KG1 (cell line): ENCODE results near the gene UNC13A.
"Not testable (repeated sequence)": the region's sequence is repeated elsewhere in the genome, so short reads cannot be mapped to it uniquely, and the experiment has no call there.

ENCODE experiments used
- DNase-seq: peaks from one replicate; lab custom pipeline; 2025; lab: John Stamatoyannopoulos, UW

The UNC13A gene

DNA sequence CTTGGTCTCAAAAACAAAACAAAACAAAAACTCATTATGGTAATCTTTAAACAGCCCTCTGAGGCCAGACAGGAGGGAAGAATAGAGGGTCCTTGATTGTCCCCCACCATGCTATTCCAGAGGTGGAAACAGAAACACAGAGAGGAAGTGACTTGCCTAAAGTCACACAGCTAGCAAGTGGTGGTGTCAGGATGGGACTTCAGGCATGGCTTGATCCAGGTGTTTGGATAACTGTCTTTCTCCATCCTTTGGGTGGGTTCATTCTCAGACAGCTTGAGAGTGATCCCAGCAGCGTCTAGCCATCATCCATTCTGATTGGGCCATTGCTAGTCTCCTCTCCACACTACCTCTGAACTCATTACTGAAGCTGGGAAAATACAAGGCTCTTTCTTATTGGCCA is 120.2 kb downstream of the UNC13A start:
- no peak for DNase-seq

GRCh38 chr19:17565611-17566010 is 122.5 kb downstream of the UNC13A start:
- no peak for DNase-seq

DNA sequence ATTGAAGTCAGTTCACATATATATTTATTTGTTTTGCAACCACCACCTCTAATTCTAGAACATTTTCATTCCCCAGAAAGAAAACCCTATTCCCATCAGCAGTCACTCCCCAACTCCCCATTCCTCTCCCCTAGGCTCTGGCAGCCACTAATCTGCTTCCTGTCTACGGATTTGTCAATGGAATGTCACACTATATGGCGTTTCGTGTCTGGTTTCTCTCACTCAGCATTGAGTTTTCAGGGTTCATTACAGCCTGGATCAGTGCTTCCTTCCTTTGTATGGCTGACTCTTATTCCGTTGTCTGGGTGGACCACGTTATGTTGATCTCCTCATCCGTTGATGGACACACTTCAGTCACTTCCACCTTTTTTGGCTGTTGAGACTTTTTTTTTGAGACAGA is 123.4 kb downstream of the UNC13A start:
- no peak for DNase-seq

DNA sequence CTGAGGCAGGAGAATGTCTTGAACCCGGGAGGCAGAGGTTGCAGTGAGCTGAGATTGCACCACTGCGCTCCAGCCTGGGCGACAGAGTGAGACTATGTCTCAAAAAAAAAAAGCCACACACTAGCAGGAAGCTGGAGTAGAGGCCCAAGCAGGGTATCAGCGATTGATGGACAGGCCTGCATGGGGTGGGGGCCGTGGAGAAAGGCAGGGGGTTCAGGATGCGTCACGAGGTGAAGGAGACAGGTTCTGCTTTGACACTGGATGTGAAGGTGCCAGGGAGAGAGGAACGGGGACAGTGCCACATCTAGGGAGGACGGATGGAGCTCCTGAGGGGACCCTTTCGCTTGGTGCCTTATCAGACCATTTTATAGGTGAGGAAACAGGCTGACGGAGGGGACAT is 125.6 kb downstream of the UNC13A start:
- no peak for DNase-seq

GRCh38 chr19:17562097-17562496 is 126.1 kb downstream of the UNC13A start:
- no peak for DNase-seq

DNA sequence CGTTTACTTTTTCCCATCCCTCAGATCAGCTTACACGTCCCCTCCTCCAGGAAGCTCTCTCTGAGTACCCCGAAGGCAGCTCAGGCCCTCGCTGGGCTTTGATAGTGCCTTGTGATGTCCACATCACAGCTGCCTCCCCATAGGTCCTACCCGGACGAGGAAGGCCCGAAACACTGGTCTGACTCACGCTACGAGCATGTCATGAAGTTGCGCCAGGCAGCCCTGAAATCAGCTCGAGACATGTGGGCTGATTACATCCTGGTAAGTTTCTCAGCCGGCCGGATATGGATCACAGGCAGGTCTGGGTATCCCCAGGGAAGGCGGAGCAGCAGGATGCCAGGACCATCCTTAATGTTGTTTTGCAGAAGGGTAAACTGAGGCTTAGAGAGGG is 128.0 kb downstream of the UNC13A start:
- no peak for DNase-seq

DNA sequence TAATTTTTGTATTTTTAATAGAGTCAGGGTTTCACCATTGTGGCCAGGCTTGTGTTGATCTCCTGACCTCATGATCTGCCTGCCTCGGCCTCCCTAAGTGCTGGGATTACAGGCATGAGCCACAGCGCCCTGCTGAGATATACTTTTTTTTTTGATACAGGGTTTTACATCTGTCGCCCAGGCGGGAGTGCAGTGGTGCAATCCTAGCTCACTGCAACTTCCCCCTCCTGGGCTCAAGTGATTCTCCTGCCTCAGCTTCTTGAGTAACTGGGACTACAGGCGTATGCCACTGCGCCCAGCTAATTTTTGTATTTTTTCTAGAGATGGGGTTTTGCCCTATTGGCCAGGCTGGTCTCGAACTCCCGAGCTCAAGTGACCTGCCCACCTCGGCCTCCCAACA is 130.7 kb downstream of the UNC13A start:
- DNase-seq: no peak

GRCh38 chr19:17556995-17557394 is 131.2 kb downstream of the UNC13A start:
- DNase-seq: no peak

DNA sequence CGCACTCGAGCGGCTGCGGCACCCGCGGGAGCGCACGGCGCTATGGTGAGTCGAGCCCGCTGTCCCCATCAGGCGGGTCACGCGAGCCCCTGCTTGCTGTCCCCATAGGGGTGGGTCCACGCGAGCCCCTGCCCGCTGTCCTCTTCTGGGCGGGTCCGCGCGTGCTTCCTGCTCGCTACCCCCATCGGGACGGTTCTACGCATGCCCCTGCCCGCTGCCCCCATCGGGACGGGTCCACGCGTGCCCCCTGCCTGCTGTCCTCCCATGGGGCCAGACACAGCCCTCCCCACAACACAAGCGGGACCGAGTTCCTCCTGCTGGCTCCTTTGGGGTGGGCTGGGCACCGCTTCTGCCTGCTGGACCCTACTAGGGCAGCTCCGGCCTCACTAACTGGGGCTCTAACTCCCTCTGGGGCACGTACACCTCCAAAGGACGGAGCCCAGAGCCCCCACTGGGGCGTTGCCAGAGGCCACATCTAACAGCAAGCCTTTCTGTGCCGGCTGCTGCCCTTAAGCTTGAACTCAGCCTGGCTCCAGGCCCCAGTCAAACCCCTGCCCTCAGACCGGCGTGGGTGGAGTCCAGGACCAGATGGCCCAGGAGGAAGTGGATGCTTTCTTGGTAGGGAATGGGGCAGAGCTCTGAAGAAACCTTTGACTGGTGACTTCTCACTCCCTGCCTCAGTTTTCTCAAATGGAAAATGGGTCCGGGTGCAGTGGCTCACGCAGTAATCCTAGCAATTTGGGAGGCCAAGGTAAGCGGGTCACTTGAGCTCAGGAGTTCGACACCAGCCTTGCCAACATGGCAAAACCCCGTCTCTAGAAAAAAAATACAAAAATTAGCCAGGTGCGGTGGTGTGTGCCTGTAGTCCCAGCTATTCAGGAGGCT is 132.0 kb downstream of the UNC13A start:
- DNase-seq: no peak

- peak; percentile 98 for DNase-seq
Measured at GRCh38 chr19:17555480-17555928, 132.7 kb downstream of the UNC13A start, which contains the start of gene COLGALT1. COLGALT1 (plus strand) TSS chr19:17555649; CDS start chr19:17555714, 65 bp downstream.

GRCh38 chr19:17554968-17555479 is 133.1 kb downstream of the UNC13A start:
- DNase-seq: no peak

GRCh38 chr19:17553256-17553655 is 134.9 kb downstream of the UNC13A start:
- no peak for DNase-seq

DNA sequence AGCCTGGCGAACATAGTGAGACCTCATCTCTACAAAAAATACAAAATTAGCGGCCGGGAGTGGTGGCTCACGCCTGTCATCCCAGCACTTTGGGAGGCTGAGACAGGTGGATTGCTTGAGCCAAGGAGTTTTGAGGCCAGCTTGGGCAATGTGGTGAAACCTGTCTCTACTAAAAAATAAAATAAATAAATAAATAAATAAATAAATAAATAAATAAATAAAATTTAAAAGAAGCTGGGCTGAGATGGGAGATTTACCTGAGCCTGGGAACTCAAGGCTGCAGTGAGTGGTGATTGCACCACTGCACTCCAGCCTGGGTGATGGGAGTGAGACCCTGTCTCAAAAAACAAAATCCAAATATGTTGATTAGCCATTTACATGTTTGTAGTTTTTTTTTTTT is 135.4 kb downstream of the UNC13A start:
- not testable (repeated sequence) for DNase-seq
